PC-9 (cell line): ENCODE data around the gene LCE1B. TPM values are rescaled to one million over a fixed set of nuclear protein-coding genes. Genes with fewer than 3 reads are reported as not detected.

Source experiments
- BruUV-seq: library from RNA; stranded (reverse); fragments of 400-500 nt; replicated peaks from 2 replicates; lab custom pipeline; 2021; lab: Mats Ljungman, UMichigan
- CTCF ChIA-PET: fragments of 300-600 bp; sonication (Branson Sonifier 250); formaldehyde crosslinking; loops from one replicate; lab custom pipeline; 2022; ENCODE audit warnings: antibody characterized with exemption; lab: Charles Lee
- POLR2A ChIA-PET: fragments of 300-600 bp; sonication (Branson Sonifier 250); formaldehyde crosslinking; loops from one replicate; lab custom pipeline; 2022; ENCODE audit warnings: antibody characterized with exemption; ENCODE audit not compliant: unreplicated experiment; lab: Charles Lee
- DNase-seq, 2 experiments: peaks; one replicate each; pipeline versions ENCODE4 v3.0.0 to v3.0.0-alpha.2; 2015 to 2022; ENCODE audit warnings: mixed read lengths in 1 of 2
- H2AFZ ChIP-seq: fragments of 200-600 bp; sonication (generic); 2 replicates; pipeline ENCODE4 v1.8.1; 2017; ENCODE audit warnings: antibody characterized with exemption
- H3F3A ChIP-seq: fragments of 200-600 bp; sonication (generic); 2 replicates; pipeline ENCODE4 v1.8.1; 2017; ENCODE audit warnings: antibody characterized with exemption, mild to moderate bottlenecking, low read depth; ENCODE audit not compliant: insufficient read depth
- H3K27ac ChIP-seq: fragments of 200-600 bp; sonication (generic); 2 replicates; pipeline ENCODE4 v1.6.1; 2016; ENCODE audit warnings: mixed run types
- H3K27me3 ChIP-seq: fragments of 200-600 bp; sonication (generic); 2 replicates; pipeline ENCODE4 v1.6.1; 2016; ENCODE audit warnings: low read depth, mixed run types; ENCODE audit not compliant: insufficient read depth
- H3K36me3 ChIP-seq: fragments of 200-600 bp; sonication (generic); 2 replicates; pipeline ENCODE4 v1.6.1; 2016; ENCODE audit warnings: low read depth, mixed run types
- H3K4me1 ChIP-seq: fragments of 200-600 bp; sonication (generic); replicated peaks from 2 replicates; pipeline ENCODE4 v1.6.1; 2016; ENCODE audit warnings: mixed run types; ENCODE audit not compliant: insufficient read depth
- H3K4me2 ChIP-seq: fragments of 200-600 bp; sonication (generic); 2 replicates; pipeline ENCODE4 v1.6.1; 2017; ENCODE audit warnings: mixed run types
- H3K4me3 ChIP-seq: fragments of 200-600 bp; sonication (generic); 2 replicates; pipeline ENCODE4 v1.6.1; 2016; ENCODE audit warnings: mixed run types
- H3K79me2 ChIP-seq: fragments of 200-600 bp; sonication (generic); 2 replicates; pipeline ENCODE4 v1.6.1; 2017; ENCODE audit warnings: low read depth, mixed run types
- H3K9me2 ChIP-seq: fragments of 200-600 bp; sonication (generic); 2 replicates; pipeline ENCODE4 v1.8.1; 2017; ENCODE audit warnings: mild to moderate bottlenecking; ENCODE audit not compliant: insufficient read depth
- H3K9me3 ChIP-seq: fragments of 200-600 bp; sonication (generic); 2 replicates; pipeline ENCODE4 v1.8.1; 2016; ENCODE audit warnings: low read depth; ENCODE audit not compliant: insufficient read depth
- H4K20me1 ChIP-seq: fragments of 200-600 bp; sonication (generic); 2 replicates; pipeline ENCODE4 v1.8.1; 2017; ENCODE audit not compliant: insufficient read depth
- CTCF ChIP-seq: fragments of 200-600 bp; sonication (generic); conservative IDR thresholded peaks from 2 replicates; pipeline ENCODE4 v1.6.1; 2017; ENCODE audit warnings: mixed run types, antibody characterized with exemption, mild to moderate bottlenecking, moderate library complexity
- EZH2 ChIP-seq: fragments of 200-600 bp; sonication (generic); IDR thresholded peaks from 2 replicates; pipeline ENCODE4 v1.8.0; 2017; ENCODE audit warnings: antibody characterized with exemption, low read depth
- intact Hi-C: fragments of 100-400 bp; cut with micrococcal nuclease; formaldehyde crosslinking; loops from one replicate; pipeline ENCODE4 v1.10.0; 2022; ENCODE audit not compliant: unreplicated experiment
- total RNA-seq: library from RNA; stranded (reverse); gene quantifications from 2 replicates; pipeline ENCODE4 v1.2.3, GENCODE V29; 2021

LCE1B gene
- total RNA-seq, 1 experiment from 2014 or later = not detected

GRCh38 chr1:152774875-152775274, 36.9 kb upstream of the LCE1B start, which contains the start of gene LCE1F:
LCE1F (plus strand) TSS chr1:152775140; CDS start chr1:152776372, 1,232 bp downstream.
- no peak for DNase-seq
- Histone ChIP-seq H3K79me2 (no peaks in the 10 kb centered on the region), H3K4me1 (no peaks in the 10 kb centered on the region), H3F3A (no peaks in the 10 kb centered on the region), H3K27ac (no peak within 1 kb of the TSS), H3K36me3 (no peaks in the 10 kb centered on the region), H3K9me3 (no peaks in the 10 kb centered on the region), H3K27me3 (peaks cover 38% of the 10 kb centered on the region; the same call in 1 of the 2 replicates), H2AFZ (no peak within 1 kb of the TSS), H4K20me1 (no peaks in the 10 kb centered on the region), H3K4me3 (no peak within 1 kb of the TSS), H3K9me2 (no peaks in the 10 kb centered on the region), H3K4me2 (no peak within 1 kb of the TSS)
- intact Hi-C loops = no loop called here
- TF ChIP-seq CTCF (no peak), EZH2 (no peak)
- CTCF ChIA-PET = no interaction called here
- POLR2A ChIA-PET = no interaction called here
- BruUV-seq = no TSS peak

GRCh38 chr1:152776361-152776760, 35.4 kb upstream of the LCE1B start:
- Histone ChIP-seq H2AFZ (no peak overlapping the region), H3F3A (no peaks in the 10 kb centered on the region), H3K4me1 (no peaks in the 10 kb centered on the region), H3K9me2 (no peaks in the 10 kb centered on the region), H3K9me3 (no peaks in the 10 kb centered on the region), H3K4me2 (no peak overlapping the region), H3K79me2 (no peaks in the 10 kb centered on the region), H3K36me3 (no peaks in the 10 kb centered on the region), H3K27ac (no peak overlapping the region), H4K20me1 (no peaks in the 10 kb centered on the region), H3K4me3 (no peak overlapping the region), H3K27me3 (peaks cover 41% of the 10 kb centered on the region; the same call in 1 of the 2 replicates)
- BruUV-seq = no TSS peak
- ChIA-PET CTCF (no interaction called here), POLR2A (no interaction called here)
- intact Hi-C loops = no loop called here
- no peak for DNase-seq
- TF ChIP-seq CTCF (no peak), EZH2 (no peak)

- intact Hi-C loops = no loop called here
- BruUV-seq = no TSS peak
- CTCF ChIA-PET = no interaction called here
Measured at GRCh38 chr1:152777510-152778137, 34.1 kb upstream of the LCE1B start.

More at GRCh38 chr1:152777510-152778137, 34.1 kb upstream of the LCE1B start:
- H3K79me2 ChIP-seq = no peaks in the 10 kb centered on the region
- H3F3A ChIP-seq = no peaks in the 10 kb centered on the region
- no peak overlapping the region for H3K4me2 ChIP-seq
- H3K9me2 ChIP-seq = no peaks in the 10 kb centered on the region
- H2AFZ ChIP-seq = no peak overlapping the region
- no peaks in the 10 kb centered on the region for H3K9me3 ChIP-seq
- H3K4me3 ChIP-seq = no peak overlapping the region
- TF ChIP-seq EZH2 (no peak), CTCF (peak; percentile 50; the same call in 1 of the 2 replicates)
- no peaks in the 10 kb centered on the region for H3K36me3 ChIP-seq
- no peaks in the 10 kb centered on the region for H3K4me1 ChIP-seq
- peaks cover 41% of the 10 kb centered on the region; the same call in 1 of the 2 replicates for H3K27me3 ChIP-seq
- DNase-seq = peak in 1 of 2 experiments; percentile 4
- no peak overlapping the region for H3K27ac ChIP-seq
- POLR2A ChIA-PET = interaction anchor here (0.6 kb wide), 1 partner anchor 260 kb away, joined by 3 read pairs; no protein-coding TSS in a partner anchor
- no peaks in the 10 kb centered on the region for H4K20me1 ChIP-seq
